Measurements from ENCODE around the gene SLC19A1.

GRCh38 chr21:45574081-45574501 lies 31.9 kb upstream of the SLC19A1 start:
- no peak for TF ChIP-seq CTCF (IDR thresholded peaks at IDR 0.05)
- no peak for TF ChIP-seq POLR2AphosphoS5 (IDR thresholded peaks at IDR 0.05)
- no peak for TF ChIP-seq EP300 (IDR thresholded peaks at IDR 0.05)
- TF ChIP-seq POLR2A (IDR thresholded peaks at IDR 0.05; ENCODE audit: low read depth) = no peak
